Left lobe of liver (tissue), 2 donors: ENCODE results near the gene PPP1R37. TPM values are rescaled to one million over a fixed set of nuclear protein-coding genes. Genes with fewer than 3 reads are reported as not detected.

Experiments used
- ATAC-seq: fragments of 200-7000 bp; cut with Tn5 transposase; one replicate; pipeline ENCODE4 v1.9.1; 2020; ENCODE audit warnings: mild to moderate bottlenecking, moderate library complexity
- DNase-seq: peaks from one replicate; pipeline ENCODE4 v3.0.0-alpha.2; 2020; ENCODE audit warnings: low spot score
- total RNA-seq: library from RNA; stranded (reverse); gene quantifications from one replicate; pipeline ENCODE4 v1.2.1, GENCODE V29; 2021
- donor health status: DM: no; HTN: no; CAD: no; lungs with moderate emphysema.
- donor health status: DM: no; HTN: yes; CAD: no.

The PPP1R37 gene
- total RNA-seq, 1 donor from 2014 or later: 11.3 TPM

DNA sequence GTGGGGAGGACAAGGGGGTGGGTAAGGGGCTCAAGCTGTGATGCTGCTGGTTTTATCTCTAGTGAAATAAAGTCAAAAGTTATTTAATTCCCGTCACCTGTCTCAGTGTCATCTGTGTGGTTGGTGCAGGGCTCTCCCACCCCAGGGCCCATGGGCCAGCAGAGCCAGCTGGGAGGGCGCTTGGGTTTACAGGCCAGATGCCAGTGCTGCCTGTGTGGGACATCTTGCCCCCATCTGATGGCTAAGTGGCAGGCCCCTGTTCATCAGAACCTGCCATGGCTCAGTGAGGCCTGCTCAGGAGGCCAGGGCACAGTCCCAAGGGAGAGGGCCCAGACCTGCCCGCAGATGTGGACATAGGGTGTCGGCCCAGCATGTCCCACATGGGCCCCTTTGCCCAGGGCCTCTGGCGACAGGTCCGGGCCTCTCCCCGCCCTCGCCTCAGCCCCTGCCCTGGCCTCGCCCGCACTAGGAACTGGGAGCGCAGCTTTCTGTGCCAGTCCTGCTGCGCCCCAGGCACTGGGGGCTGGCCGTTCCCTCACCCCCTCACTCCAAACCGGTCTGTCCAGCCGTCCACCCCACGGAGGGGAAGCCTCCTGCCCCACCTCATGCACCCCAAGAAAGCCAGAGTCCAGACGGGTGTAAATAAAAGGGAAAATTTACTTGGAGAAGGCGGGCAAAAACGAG lies 22.0 kb upstream of the PPP1R37 start:
- DNase-seq (no peak), ATAC-seq (no peak)

DNA sequence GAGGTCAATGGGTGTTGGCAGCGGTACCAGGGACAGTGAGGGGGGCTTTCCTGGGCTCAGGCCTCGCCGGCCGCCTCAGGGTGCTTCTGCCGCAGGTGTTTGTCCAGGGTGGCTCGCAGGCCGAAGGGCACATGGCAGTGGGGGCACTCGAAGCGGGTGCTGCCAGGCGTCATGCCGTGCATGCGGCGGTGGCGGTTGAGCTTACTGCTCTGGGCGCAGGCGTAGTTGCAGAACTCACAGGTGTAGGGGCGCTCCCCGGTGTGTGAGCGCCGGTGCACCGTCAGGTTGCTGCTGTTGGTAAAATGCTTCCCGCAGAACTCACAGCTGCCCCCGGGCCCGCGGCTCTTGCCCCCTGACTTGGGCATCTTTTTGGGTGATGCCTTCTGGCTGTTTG lies 21.4 kb upstream of the PPP1R37 start:
- DNase-seq: no peak
- ATAC-seq: no peak

DNA sequence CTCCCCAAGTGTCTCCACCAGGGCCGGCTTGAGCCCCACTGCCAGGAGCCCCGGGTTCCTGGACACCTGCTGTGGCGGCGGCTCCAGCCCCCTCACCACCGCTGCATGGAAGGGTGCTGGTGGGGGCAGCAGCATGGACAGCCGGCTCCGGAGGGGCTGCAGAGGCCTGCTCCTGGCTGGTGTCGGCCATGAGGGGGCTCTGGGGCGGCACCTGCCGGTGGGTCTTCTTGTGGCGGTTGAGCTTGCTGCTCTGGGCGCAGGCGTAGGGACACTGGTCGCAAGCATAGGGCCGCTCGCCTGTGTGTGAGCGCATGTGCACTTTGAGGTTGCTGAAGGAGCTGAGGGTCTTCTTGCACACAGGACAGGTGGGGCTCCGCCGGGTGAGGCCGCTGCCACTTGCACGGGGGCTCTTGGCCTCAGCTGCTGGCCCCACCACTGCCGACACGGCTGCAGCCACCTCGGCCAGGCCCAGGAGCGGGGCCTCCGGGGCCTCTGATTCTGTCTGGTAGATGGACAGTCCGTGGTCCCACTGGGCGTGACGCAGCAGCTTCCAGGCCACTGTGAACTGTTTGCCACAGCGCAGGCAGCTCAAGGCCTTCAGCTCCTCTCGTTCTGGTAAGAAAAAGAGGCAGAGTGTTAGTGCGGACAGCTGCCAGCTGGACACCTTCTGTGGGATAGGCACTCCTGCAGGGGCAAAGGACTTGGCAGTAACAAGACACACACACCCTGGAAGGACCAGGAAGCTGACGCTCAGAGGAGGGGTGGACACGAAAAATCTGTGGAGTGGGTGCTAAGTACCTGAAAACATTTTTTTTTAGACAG lies 20.8 kb upstream of the PPP1R37 start:
- ATAC-seq (no peak), DNase-seq (no peak)

DNA sequence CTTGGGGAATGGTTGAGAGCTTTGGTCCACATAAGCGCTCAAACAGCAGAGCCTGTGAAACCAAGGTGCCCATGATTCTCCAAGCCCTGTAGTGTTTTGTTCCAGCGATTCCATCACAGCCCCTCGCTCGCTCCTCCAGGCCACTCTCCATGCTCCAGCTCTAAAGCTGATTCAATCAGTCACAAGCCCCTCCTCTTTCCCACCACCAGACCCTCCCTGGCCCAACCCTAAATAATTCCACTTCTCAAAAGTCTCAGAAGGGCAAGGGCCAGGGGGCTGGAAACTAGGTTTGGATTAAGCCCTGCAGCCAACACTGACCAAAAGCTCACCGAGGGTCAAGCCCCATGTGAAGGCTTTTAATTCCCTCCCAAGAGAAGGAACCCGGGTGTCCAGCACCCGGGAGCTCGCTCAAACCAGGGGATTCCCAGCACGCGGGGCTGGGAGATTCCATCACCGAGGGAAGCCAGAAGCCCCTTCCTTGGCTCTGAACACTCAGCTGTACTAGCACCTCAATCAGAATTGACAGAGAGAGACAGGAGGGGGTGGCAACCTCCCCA lies 18.2 kb upstream of the PPP1R37 start:
- ATAC-seq (no peak), DNase-seq (no peak)

DNA sequence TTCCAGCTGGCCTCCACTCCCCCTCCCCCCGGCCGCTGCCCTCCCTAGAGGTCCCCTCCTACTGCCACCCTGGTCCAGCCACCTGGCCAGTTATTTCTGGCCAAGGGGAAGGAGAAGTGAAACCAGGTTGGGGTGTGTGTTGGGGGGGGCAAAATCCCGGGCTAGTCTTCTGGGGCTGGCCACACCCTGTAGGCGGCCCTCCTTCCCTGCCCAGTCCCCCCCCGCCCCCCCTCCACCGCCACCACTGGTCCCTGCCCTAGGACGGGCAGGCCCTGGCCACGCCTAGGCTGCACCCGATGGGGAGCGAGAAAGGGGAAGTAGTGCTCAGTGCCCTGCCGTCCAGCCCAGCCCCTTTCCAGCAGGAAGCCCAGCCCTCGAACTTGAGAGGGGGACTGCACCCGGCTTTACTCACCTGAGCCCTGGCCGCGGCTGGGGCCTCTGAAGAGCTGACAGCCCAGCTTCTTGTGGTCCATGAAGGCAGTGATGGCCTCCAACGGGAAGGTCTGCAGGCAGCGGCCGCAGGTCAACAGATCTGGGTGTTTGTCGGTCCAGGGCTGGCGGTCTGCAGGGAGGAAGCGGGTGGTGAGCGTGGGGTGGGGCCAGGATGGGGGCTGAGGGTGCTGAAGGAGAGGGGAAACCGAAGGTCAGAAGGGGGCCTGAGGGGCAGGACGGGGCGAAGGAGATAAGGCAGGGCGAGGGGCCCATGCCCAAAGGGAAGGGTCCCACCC lies 17.5 kb upstream of the PPP1R37 start:
- DNase-seq (peak; percentile 59), ATAC-seq (peak; percentile 21)

DNA sequence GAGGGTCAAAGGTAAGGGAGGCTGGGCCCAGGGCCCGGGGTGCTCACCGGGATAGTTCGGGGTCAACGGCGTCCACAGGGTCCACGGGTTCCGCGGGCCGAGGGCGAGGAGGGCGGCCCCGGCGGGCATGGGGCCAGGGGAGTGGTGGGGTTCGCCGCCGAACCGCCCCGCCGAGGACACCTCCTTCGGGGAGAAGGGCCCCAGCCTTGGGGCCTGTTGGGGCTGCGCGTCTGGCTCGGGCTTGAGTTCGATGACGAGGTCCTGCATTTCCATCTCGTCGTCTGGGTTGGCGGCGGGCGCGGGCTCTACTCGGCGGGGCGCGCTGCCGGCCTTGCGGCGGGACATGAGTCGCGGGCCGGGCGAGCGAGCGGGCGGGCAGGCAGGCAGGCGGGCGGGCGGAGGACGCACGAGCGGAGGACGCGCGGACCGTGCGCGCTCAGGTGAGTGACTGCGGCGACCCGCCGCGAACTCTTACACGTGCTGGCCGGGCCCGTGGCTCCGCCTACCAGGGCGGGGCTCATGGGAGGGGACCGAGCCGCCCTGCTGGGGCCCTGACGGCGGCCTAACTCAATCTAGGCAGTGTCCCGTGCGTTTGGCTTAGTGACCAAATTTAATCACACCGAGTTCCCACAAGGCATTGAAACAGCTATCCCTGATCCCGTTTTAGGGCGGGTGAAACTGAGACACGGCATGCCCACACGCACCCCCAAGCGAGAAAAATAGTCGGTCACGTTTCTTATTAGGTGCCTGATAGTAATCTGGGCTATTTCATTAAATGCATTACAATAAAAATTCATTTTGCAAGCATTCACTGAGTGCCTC lies 16.7 kb upstream of the PPP1R37 start, which contains the start of gene ZNF296:
Gene ZNF296, minus strand, starts transcription at position 450 of the 822 bp plus-strand sequence. Its CDS starts 105 bp downstream, at position 345.
- peak; percentile 88 for DNase-seq
- ATAC-seq: peak; percentile 86

DNA sequence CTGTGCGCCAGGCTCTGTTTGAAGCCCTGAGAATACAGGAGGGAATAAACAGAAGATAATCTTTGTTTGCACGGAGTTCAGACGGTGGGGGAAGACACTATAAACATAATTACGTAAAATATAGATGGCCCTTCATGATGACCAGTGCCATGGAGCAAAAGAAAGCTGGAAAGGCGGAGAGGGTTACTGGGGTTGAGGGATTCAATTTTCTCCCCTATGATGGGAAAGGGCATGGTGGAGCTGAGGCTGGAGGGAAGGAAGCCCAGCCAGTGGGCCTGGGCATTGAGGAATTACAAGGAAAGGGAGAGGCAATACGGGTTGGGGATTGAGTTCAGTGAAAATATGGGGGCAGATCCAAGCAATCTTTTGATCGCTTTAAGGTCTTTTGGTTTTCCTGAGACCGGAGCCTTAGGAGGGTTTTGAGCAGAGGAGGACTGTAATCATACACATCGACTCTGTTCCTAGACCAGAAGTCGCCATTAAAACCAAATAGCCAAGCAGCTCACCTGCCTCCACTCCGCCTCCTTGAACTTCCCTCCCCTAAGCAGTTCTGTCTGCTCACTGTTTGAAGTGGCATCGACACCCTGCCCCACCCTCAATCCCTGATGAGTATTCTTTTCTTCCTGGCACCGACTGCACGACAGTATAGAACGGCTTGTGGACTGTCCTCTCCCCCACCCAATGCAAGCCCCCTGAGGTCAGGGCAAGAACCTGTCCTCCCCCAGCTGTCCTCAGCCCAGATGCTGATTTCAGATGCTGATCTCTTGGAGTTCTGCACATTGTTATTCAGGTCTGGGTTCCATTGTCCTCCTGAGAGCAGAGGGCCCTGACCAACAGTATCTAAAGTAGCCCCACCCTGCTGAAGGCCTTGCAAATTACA lies 15.9 kb upstream of the PPP1R37 start:
- no peak for ATAC-seq

DNA sequence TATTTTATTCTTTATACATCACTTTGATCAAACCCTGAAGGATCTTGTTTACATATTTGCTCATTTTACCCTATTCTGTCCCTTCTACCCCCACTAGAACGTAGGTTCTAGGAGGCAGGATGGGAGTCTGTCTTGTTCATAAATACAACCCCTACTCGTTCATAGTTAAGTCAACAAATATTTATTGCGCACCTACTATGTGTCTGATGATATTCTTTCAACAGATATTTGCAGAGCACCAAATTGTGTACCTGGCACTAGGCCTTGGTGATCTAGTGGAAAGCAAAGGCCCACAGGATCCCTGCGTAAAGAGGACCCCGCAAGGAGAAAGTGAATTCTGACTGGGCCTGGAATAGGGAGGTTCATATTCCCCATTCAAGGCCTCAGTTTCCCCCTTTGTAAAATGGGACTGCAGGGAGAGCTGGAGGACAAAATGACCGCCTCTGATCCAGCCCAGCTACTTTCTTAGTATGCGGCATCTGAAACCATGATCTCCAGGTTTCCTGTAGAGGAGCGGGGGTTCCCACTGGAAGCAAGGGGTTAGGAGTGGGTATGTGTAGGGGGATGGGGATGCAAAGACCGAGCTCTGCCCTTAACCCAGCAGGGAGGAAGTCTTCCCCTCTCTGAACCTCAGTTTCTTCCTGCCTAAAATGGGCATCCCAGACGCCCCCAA lies 14.5 kb upstream of the PPP1R37 start:
- DNase-seq: no peak
- ATAC-seq: no peak

More for the DNA sequence above, 15.9 kb upstream of the PPP1R37 start:
- DNase-seq: no peak

DNA sequence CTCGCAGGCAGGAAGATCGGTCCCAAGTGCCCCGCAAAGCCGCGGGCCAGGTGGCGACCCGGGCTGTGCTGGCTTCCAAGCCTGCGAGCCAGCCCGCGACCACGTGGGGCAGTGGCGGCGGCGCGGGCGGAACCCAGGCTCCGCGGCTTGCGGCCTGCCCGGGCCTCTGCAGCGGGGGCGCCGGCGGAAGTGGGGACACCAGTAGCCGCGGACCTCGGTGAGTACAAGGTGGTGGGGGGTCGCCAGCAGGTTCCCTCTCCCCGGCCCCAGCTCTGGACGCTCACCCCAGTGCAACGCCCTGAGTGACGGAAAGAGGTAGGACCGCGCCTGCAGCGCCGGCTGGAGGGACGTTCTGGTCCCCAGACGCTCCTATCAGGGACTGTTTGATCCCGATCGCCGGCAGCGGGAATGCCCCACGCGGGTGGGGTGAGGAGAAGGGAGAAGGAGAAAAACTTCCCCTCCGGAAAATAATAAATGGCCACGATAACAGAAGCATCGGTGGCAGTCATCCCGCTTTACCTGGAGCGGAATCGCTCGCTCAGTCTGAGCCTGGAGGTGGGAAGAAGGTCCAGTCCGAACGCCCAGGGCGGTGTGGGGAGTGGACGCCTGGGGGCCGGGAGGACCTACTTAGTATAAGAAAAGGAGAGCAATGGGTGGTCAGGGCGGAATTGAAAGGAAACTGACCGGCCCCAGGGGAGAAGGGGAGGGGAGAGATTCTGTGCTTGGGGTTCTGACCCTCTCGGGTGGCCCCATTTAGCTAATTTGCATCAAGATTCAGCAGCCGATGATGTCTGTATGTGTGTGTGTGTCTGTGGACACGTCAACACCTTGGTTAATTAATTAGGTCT lies 13.7 kb upstream of the PPP1R37 start, which contains the start of gene GEMIN7:
Gene GEMIN7, plus strand, starts transcription at position 198 of the 848 bp plus-strand sequence. CDS start 10,855 bp downstream, outside the sequence.
- DNase-seq (peak; percentile 76), ATAC-seq (peak; percentile 81)

DNA sequence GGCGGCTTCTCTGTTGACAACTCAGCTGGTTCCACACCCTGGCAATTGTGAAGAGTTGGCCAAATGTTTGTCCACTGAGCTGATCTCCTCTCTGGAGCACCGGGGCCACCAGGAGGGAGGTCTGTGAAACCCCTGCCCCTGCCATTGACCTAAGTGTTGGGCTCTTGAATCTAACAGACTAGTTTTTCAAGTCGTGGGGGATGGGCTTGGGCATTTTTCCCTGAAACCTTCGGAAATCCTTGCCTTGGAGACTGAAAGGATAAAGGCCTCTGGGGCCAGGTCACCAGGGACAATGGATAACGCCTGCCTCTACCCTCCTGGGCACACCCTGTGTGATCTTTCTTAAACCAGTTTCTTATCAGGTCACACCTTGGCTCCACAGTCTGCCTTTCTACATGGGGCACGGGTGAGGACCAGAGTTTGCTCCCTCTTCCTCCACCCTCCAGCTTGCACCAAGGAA lies 13.0 kb upstream of the PPP1R37 start:
- ATAC-seq: no peak
- DNase-seq: no peak

DNA sequence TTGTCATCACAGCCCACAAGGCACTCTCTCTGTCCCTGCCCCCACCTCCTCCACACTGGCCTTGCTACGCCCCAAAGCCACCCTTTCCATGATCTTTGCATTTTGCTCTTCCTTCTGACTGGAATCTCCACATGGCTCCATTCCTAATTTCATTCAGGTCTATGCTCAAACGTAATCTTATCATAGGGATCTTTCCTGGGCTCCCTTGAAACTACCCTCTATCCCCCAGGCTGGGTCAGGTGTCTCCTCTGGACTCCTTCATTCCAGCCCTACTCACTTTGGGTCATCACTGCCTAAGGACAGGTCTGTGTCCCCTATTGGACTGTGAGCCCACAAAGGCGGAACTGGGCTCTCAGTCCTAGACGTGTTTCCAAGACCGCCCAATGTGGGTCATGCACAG lies 10.8 kb upstream of the PPP1R37 start:
- ATAC-seq (no peak), DNase-seq (no peak)

DNA sequence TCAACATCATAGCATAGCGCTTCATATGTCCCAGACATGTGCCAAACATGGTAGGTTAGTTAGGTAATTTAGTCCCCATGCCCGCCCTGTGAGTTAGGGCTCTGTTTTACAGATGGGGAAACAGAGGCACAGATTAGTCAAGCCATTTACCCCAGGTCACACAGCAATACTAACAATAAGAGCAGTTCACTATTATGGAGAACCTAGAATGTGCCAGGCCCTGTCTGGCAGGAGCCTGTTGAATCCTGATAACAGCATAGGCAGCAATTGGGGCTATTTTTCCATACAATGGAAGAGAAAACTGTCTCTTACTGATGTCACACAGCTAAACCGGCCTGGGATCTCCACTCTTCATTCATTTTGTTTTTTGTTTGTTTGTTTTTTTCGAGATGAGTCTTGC lies 6.5 kb upstream of the PPP1R37 start:
- DNase-seq: no peak
- ATAC-seq: no peak

DNA sequence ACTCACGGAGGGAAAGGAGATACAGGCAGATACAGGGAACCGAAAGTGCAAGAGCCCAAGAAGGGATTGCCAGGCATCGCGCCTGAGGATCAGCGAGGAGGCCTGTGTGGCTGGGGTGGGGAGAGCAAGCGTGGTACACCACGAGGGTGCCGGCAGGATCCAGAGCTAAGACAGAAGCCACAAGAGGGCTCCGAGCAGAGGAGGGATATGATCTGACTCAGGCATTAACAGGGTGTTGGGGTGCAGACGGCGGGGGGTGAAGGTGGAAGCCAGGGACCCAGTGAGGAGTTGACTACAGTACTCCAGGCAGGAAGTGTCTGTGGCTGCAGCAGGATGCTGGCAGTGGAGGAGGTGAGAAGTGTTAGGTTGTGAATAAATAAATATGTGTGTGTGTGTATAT lies 5.4 kb upstream of the PPP1R37 start:
- ATAC-seq (no peak), DNase-seq (no peak)

DNA sequence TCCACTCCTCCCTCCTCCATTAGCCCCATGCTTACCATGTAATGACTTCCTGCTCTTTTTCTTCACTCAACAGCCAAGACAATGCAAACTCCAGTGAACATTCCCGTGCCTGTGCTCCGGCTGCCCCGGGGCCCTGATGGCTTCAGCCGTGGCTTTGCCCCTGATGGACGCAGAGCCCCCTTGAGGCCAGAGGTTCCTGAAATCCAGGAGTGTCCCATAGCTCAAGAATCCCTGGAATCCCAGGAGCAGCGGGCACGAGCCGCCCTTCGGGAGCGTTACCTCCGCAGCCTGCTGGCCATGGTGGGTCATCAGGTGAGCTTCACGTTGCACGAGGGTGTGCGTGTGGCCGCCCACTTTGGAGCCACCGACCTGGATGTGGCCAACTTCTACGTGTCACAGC lies 2.9 kb upstream of the PPP1R37 start:
- no peak for ATAC-seq
- DNase-seq: no peak

DNA sequence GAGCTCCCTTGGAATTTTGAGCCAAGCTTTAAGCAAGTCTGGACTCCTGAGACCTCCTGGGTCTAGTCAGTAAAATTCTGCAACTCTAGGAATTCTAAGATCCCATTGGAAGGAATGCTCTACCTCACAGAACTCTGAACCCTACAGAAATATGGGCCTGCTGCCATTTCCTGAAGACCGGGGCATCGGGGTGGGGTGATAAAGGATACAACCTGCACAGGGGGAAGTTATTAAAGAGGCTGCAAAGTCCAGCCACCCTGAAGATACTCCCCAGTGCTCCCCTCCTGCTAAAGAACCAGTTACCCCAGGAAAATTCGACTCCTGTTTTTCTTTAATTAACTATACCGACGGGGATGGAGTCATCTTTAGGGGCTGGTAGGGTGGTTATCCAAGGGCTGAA lies 2.4 kb upstream of the PPP1R37 start:
- no peak for DNase-seq
- ATAC-seq: no peak

DNA sequence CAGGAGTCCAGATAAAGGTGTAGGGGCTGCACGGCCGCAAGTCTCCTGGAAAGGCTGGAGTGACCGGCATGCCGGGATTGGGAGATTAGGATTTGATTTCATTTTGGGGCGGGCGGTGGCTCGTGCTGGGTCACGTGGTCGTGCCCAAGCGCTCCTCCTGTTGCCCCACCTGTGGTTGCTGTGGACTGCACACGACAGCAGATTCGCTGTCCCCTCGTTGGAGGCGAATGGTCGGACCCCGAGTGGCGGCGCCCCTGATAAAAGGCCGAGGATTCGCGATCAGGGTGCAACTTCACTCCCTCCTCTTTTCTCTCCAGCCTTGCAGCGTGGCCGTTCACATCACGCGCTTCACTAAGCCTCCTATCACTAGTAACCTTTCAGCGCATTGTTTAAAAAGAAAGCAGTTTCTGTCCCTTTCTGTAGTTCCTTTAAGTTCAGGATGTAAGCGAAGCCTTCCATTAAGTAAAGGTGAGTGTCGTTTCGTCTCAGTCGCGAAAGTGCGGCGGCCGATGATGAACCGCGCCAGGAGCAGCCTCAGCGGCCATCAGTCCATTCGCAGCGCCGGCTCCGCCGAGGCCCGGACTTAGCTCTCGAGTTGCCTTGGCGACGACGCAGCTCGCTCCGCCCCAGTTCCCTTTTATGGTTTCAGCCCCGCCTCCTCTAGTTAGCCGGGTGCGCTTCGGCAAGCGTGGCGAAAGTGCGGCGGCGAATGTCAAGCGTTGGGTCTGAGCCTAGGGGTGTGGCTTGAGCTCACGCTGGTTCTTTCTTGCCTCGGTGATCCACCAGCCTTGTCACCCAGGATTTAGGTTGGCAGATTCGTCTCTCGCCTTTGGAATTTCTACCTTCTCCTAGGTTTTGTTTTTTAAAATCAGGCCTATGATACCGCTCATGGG lies 1.7 kb upstream of the PPP1R37 start:
- DNase-seq (peak; percentile 99), ATAC-seq (peak; percentile 85)

DNA sequence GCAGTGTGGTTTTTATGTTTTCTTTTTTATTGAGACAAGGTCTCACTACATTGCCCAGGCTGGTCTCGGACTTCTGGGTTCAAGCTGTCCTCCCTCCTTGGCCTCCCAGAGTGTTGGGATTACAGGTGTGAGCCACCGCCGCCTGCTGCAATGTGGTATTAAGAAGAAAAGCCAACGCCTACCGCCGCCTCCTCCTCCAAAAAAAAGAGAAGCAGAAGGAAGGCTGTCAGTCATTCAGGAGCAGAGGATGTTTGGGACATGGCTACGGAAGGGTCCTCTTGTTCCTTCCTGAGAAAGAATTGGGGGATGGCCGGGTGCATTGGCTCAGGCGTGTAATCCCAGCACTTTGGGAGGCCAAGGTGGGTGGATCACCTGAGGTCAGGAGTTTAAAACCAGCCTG lies 1.2 kb downstream of the PPP1R37 start:
- ATAC-seq: no peak
- no peak for DNase-seq
